ENCODE data around the gene ETV6.

ETV6 gene

DNA sequence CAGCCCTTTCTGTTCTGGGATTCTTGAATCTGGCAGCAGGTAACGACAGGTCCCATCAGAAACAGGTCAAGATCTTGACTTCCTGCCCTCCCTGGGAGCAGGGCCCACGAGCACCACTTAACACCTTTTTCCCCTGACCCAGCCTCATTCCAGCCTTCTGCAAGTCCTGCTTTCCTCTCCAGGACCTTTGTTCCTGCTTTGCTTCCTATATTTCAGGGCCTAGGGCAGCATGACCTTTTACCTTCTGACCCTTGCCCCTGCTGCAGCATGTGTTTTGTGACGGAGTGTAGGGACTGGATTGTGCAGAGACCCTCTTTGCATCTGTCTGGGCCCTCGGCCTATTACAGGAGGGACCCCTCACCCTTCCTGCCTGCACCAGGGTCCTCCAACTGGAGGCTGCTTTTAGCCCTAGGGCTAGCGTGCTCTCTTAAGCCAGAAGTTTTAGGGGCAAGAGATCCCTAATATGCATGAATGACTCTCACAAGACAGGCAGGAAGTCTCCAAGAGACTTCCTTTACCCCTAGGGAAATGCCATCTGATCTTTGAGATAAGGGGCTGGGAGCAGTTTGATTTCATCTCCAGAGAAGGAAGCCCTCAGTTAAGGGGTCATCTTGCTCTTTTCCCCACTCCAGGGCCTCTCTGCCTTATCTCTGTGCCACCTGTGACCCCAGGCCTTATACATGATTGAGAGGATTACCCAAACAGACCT lies 211.8 kb downstream of the ETV6 start:
- Histone ChIP-seq H3K9ac (ENCODE audit: low read depth, low read length, poor library complexity, severe bottlenecking) (no peak overlapping the region), H3K4me2 (ENCODE audit: low read depth, low read length, poor library complexity, severe bottlenecking) (no peak overlapping the region), H3K4me3 (ENCODE audit: low read length, poor library complexity, severe bottlenecking) (no peak overlapping the region), H3F3A (ENCODE audit: low read depth) (no peaks in the 10 kb centered on the region), H4K20me1 (ENCODE audit: insufficient read depth, low read length, poor library complexity, severe bottlenecking) (no peaks in the 10 kb centered on the region), H3K27me3 (ENCODE audit: insufficient read depth, low read length, poor library complexity, severe bottlenecking) (no peaks in the 10 kb centered on the region), H3K9me2 (replicated peaks; ENCODE audit: low read depth, low read length) (no peaks in the 10 kb centered on the region), H2AFZ (ENCODE audit: low read length) (no peak overlapping the region), H3K9me3 (ENCODE audit: insufficient read depth, low read depth, low read length) (peaks cover 5% of the 10 kb centered on the region; the same call in 1 of the 2 replicates), H3K4me1 (ENCODE audit: insufficient read depth, low read length, poor library complexity, severe bottlenecking) (peaks cover 13% of the 10 kb centered on the region), H3K36me3 (ENCODE audit: insufficient read depth, low read length) (peaks cover 71% of the 10 kb centered on the region), H3K79me2 (ENCODE audit: insufficient read depth, low read length) (peaks cover 12% of the 10 kb centered on the region)
- TF ChIP-seq, protein P1, sequence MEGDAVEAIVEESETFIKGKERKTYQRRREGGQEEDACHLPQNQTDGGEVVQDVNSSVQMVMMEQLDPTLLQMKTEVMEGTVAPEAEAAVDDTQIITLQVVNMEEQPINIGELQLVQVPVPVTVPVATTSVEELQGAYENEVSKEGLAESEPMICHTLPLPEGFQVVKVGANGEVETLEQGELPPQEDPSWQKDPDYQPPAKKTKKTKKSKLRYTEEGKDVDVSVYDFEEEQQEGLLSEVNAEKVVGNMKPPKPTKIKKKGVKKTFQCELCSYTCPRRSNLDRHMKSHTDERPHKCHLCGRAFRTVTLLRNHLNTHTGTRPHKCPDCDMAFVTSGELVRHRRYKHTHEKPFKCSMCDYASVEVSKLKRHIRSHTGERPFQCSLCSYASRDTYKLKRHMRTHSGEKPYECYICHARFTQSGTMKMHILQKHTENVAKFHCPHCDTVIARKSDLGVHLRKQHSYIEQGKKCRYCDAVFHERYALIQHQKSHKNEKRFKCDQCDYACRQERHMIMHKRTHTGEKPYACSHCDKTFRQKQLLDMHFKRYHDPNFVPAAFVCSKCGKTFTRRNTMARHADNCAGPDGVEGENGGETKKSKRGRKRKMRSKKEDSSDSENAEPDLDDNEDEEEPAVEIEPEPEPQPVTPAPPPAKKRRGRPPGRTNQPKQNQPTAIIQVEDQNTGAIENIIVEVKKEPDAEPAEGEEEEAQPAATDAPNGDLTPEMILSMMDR (conservative IDR thresholded peaks at IDR 0.05; ENCODE audit: low read length) = no peak
- TF ChIP-seq EZH2phosphoT487 (IDR thresholded peaks at IDR 0.05; ENCODE audit: borderline replicate concordance) = no peak

DNA sequence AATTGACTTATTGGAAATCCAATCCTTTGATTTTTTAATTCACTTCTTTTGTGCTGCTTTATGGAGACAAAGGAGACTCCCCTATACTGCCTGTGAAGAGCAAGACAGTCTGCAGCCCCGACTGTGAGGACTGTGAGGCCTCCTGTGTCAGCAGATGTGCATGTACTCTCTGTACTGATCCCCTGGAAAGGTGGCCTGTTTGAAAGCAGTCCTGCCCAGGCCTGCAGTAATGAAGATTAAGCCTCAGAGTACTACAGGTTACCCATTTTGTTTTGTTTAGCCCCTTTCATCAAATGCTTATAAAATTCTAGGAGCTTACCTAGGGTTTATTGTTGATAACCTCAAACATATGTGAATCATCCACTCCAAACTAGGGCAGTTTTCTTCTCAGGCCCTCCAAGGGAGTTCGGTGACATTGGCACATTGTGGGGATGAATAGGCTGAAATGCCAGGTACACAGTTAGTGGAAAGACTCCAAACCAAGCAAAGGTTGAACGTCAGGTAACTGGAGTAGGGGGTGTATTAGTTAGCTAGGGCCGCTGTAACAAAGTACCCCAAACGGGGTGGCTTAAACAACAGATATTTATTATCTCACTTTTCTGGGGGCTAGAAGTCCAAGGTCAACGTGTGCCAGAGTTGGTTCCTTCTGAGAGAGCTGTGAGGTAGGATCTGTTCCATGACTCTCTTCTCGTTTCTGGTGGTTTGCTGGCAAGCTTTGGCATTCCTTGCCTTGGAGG lies 212.6 kb downstream of the ETV6 start:
- H3K36me3 ChIP-seq (ENCODE audit: insufficient read depth, low read length) = peaks cover 71% of the 10 kb centered on the region
- H3K9me3 ChIP-seq (ENCODE audit: insufficient read depth, low read depth, low read length) = peaks cover 8% of the 10 kb centered on the region; the same call in 1 of the 2 replicates
- H4K20me1 ChIP-seq (ENCODE audit: insufficient read depth, low read length, poor library complexity, severe bottlenecking) = no peaks in the 10 kb centered on the region
- H3K4me2 ChIP-seq (ENCODE audit: low read depth, low read length, poor library complexity, severe bottlenecking) = no peak overlapping the region
- no peaks in the 10 kb centered on the region for H3F3A ChIP-seq (ENCODE audit: low read depth)
- H3K9me2 ChIP-seq (replicated peaks; ENCODE audit: low read depth, low read length) = no peaks in the 10 kb centered on the region
- no peak overlapping the region for H3K9ac ChIP-seq (ENCODE audit: low read depth, low read length, poor library complexity, severe bottlenecking)
- no peak overlapping the region for H3K4me3 ChIP-seq (ENCODE audit: low read length, poor library complexity, severe bottlenecking)
- TF ChIP-seq EZH2phosphoT487 (IDR thresholded peaks at IDR 0.05; ENCODE audit: borderline replicate concordance) = no peak
- TF ChIP-seq, protein P1 (conservative IDR thresholded peaks at IDR 0.05; ENCODE audit: low read length) = no peak
- H2AFZ ChIP-seq (ENCODE audit: low read length) = no peak overlapping the region
- peaks cover 13% of the 10 kb centered on the region for H3K4me1 ChIP-seq (ENCODE audit: insufficient read depth, low read length, poor library complexity, severe bottlenecking)
- H3K79me2 ChIP-seq (ENCODE audit: insufficient read depth, low read length) = peaks cover 20% of the 10 kb centered on the region
- H3K27me3 ChIP-seq (ENCODE audit: insufficient read depth, low read length, poor library complexity, severe bottlenecking) = no peaks in the 10 kb centered on the region

DNA sequence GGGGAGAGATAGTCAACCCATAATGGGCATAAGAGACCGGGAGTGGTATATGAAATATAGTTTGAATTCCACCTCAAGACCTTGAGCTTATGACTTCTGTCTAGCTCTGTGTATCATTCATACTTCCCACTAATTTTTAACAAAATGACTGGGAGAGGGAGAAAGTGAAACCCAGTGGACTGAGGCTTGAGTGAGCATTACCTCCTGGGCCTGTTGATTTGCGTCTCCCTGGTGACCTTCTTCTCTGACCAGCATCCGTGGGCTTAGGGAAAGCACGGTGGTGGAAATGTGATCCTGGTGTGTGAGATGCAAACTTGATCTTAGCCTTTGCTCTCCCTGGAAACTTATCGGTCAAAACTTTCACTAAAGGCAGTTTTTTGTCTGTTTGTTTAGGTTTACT lies 213.3 kb downstream of the ETV6 start:
- TF ChIP-seq, protein P1 (conservative IDR thresholded peaks at IDR 0.05; ENCODE audit: low read length) = no peak
- no peak for TF ChIP-seq EZH2phosphoT487 (IDR thresholded peaks at IDR 0.05; ENCODE audit: borderline replicate concordance)
- no peak overlapping the region for H2AFZ ChIP-seq (ENCODE audit: low read length)
- no peaks in the 10 kb centered on the region for H3K27me3 ChIP-seq (ENCODE audit: insufficient read depth, low read length, poor library complexity, severe bottlenecking)
- no peak overlapping the region for H3K4me2 ChIP-seq (ENCODE audit: low read depth, low read length, poor library complexity, severe bottlenecking)
- H3K4me3 ChIP-seq (ENCODE audit: low read length, poor library complexity, severe bottlenecking) = no peak overlapping the region
- H3K9me2 ChIP-seq (replicated peaks; ENCODE audit: low read depth, low read length) = no peaks in the 10 kb centered on the region
- peaks cover 8% of the 10 kb centered on the region; the same call in 1 of the 2 replicates for H3K9me3 ChIP-seq (ENCODE audit: insufficient read depth, low read depth, low read length)
- peaks cover 25% of the 10 kb centered on the region for H3K79me2 ChIP-seq (ENCODE audit: insufficient read depth, low read length)
- peaks cover 70% of the 10 kb centered on the region for H3K36me3 ChIP-seq (ENCODE audit: insufficient read depth, low read length)
- H3K4me1 ChIP-seq (ENCODE audit: insufficient read depth, low read length, poor library complexity, severe bottlenecking) = peaks cover 13% of the 10 kb centered on the region
- H3F3A ChIP-seq (ENCODE audit: low read depth) = no peaks in the 10 kb centered on the region
- peaks cover 3% of the 10 kb centered on the region for H4K20me1 ChIP-seq (ENCODE audit: insufficient read depth, low read length, poor library complexity, severe bottlenecking)
- no peak overlapping the region for H3K9ac ChIP-seq (ENCODE audit: low read depth, low read length, poor library complexity, severe bottlenecking)
